NT2/D1 (cell line): Measurements from ENCODE around the gene LPAR1.

Source experiments
- SUZ12 ChIP-seq: IDR thresholded peaks from 2 replicates; pipeline ENCODE4 v1.6.1; 2011; ENCODE audit not compliant: insufficient read length, insufficient read depth; ENCODE audit errors: extremely low read depth
- YY1 ChIP-seq: IDR thresholded peaks from 2 replicates; pipeline ENCODE4 v1.6.1; 2011; ENCODE audit not compliant: insufficient read length, insufficient read depth
- ZNF274 ChIP-seq: IDR thresholded peaks from 2 replicates; pipeline ENCODE4 v1.6.1; 2011; ENCODE audit warnings: mild to moderate bottlenecking, low read depth, low read length

GRCh38 chr9:110994771-110995241 lies 43.5 kb downstream of the LPAR1 start:
- TF ChIP-seq YY1 (no peak), ZNF274 (no peak), SUZ12 (no peak)
